NT2/D1 (cell line): ENCODE measurements around the gene LIPC.

Source experiments
- DNase-seq: peaks from one replicate; pipeline ENCODE4 v3.0.0-alpha.2; 2011; ENCODE audit warnings: low read depth, low spot score
- H3K27me3 ChIP-seq: 2 replicates; pipeline ENCODE4 v1.6.0; 2011; ENCODE audit warnings: mild to moderate bottlenecking; ENCODE audit not compliant: insufficient read length, insufficient read depth
- H3K36me3 ChIP-seq: 2 replicates; pipeline ENCODE4 v1.6.1; 2011; ENCODE audit warnings: mild to moderate bottlenecking, low read length, mixed read lengths; ENCODE audit not compliant: insufficient read depth, insufficient read length
- H3K4me1 ChIP-seq: 2 replicates; pipeline ENCODE4 v1.5.1; 2011; ENCODE audit not compliant: insufficient read depth, insufficient read length
- H3K4me3 ChIP-seq: 2 replicates; pipeline ENCODE4 v1.5.1; 2011; ENCODE audit warnings: low read depth; ENCODE audit not compliant: insufficient read length
- H3K9ac ChIP-seq: 2 replicates; pipeline ENCODE4 v1.6.0; 2011; ENCODE audit warnings: low read depth; ENCODE audit not compliant: insufficient read length
- H3K9me3 ChIP-seq: 2 replicates; pipeline ENCODE4 v1.5.1; 2011; ENCODE audit warnings: mild to moderate bottlenecking, low read length; ENCODE audit not compliant: insufficient read depth
- SUZ12 ChIP-seq: IDR thresholded peaks from 2 replicates; pipeline ENCODE4 v1.6.1; 2011; ENCODE audit not compliant: insufficient read length, insufficient read depth; ENCODE audit errors: extremely low read depth
- YY1 ChIP-seq: IDR thresholded peaks from 2 replicates; pipeline ENCODE4 v1.6.1; 2011; ENCODE audit not compliant: insufficient read length, insufficient read depth
- ZNF274 ChIP-seq: IDR thresholded peaks from 2 replicates; pipeline ENCODE4 v1.6.1; 2011; ENCODE audit warnings: mild to moderate bottlenecking, low read depth, low read length

Gene LIPC

DNA sequence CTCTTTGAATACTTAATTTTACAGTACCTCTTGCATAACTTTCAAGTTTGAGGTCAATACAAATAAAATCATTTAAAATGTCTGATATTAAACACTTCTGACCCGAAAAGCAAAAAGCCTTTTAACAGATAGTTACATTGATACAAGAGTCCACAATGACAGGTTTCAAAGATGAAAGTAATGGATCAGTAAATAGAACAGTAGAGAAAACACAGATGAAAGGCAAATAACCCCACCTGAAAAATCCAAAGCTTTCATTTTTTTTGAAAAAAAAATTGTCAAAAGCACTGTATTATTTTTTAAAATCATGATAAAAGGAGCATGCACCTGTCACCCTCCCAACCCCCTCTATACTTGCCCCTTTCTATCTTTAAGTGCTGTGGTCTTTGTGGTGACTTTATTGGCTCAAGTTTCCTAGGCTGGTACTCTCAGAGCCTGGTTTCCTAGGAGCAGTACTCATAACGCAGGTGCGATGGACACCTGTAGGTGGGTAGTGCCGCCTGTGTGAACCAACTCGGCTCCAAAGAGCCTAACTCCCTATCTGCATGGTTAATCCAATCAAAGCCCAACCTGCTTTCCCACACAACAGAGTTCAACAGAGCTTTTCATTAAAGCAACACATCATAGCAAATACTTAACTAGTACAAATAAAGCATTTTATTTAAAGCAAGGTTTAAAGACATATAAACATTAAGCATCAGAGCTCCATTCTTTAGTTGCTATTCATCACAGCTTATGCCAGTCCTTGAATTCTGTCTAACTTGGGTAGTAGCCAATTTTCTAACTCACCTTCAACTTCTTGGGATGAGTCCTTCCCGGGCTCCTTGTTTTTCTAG is 32.2 kb downstream of the LIPC start:
- Histone ChIP-seq H3K4me3 (no peak overlapping the region), H3K4me1 (no peaks in the 10 kb centered on the region), H3K36me3 (no peaks in the 10 kb centered on the region), H3K9me3 (no peaks in the 10 kb centered on the region), H3K9ac (no peak overlapping the region), H3K27me3 (no peaks in the 10 kb centered on the region)
- DNase-seq = no peak
- no peak for TF ChIP-seq YY1
- no peak for TF ChIP-seq SUZ12
- TF ChIP-seq ZNF274 = no peak

DNA sequence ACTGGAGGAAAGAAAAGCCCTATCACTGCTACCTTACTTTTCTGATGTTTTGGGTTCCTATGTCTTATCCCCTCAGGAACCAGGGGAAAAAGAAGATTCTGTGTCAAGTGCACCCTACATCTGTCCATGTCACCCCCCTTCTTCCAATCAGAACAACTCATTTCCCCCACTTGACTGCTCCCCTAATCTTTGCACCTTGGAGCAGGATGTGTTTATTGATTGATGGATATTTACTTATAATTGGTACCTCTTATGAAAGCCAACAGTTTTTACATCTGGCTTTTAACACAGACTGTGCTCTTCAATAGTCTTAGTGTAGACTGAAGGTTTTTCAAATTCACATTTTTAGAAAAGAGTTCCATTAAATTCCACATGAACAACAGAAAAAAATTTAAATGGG is 33.3 kb downstream of the LIPC start:
- no peaks in the 10 kb centered on the region for H3K36me3 ChIP-seq
- no peaks in the 10 kb centered on the region for H3K9me3 ChIP-seq
- H3K4me3 ChIP-seq = no peak overlapping the region
- TF ChIP-seq YY1 (no peak), ZNF274 (no peak), SUZ12 (no peak)
- no peak overlapping the region for H3K9ac ChIP-seq
- no peak for DNase-seq
- peaks cover 5% of the 10 kb centered on the region for H3K4me1 ChIP-seq
- H3K27me3 ChIP-seq = no peaks in the 10 kb centered on the region

DNA sequence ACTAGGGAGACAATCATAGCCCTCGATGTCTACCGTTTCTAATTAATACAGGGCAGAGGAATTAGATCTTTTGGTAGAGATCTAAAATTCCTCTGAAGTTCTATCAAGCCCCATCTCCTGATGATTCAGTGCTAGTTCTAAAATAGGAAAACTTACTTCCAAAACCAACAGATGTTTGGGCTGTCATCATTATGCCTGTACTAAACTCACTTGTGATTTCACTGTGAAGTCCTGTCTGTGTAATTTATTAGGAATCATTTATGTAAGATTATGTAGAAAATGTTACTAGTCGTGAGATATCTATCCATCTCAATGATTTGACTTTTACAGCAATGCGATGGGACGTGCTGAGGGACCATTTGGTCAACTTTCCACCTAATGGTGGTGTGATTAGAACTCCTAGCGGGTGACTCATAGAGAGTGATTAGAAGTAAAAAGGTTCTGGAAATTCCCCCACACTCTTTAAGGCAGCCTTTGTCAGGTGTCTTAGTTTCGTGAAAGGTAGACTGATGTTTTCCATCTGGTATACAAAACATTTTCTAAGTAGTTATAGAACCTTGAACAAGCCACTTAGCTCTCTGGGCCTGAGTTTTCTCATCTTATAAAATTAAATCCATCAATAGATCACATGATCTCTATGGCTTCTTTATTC is 34.2 kb downstream of the LIPC start:
- no peak for DNase-seq
- TF ChIP-seq ZNF274 = no peak
- no peak for TF ChIP-seq YY1
- TF ChIP-seq SUZ12 = no peak
- H3K4me1 ChIP-seq = peaks cover 5% of the 10 kb centered on the region

DNA sequence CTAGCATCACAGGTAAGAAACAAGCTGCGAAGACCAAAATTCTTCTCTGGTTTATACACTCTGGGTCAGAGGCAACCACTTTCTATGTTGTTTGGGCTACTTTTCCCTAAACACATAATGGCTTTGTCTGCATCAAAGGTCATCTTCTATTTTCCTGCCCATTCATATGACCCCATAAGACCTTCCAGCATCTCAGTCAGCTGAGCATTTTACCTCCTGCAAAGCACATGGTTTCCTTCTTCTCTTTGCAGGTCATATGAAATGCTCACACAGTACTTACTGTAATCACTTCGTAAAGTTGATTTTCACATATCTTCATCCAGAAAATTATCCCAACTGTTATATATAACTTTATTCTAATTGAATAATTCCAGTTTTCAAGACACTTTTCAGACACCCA is 34.8 kb downstream of the LIPC start:
- TF ChIP-seq YY1 (no peak), ZNF274 (no peak), SUZ12 (no peak)
- Histone ChIP-seq H3K9me3 (no peaks in the 10 kb centered on the region), H3K9ac (no peak overlapping the region), H3K36me3 (no peaks in the 10 kb centered on the region), H3K4me1 (peaks cover 5% of the 10 kb centered on the region), H3K27me3 (no peaks in the 10 kb centered on the region), H3K4me3 (no peak overlapping the region)
- DNase-seq = no peak

More for the DNA sequence above, 34.2 kb downstream of the LIPC start:
- no peaks in the 10 kb centered on the region for H3K27me3 ChIP-seq
- no peak overlapping the region for H3K9ac ChIP-seq
- no peak overlapping the region for H3K4me3 ChIP-seq
- H3K9me3 ChIP-seq = no peaks in the 10 kb centered on the region
- H3K36me3 ChIP-seq = no peaks in the 10 kb centered on the region

DNA sequence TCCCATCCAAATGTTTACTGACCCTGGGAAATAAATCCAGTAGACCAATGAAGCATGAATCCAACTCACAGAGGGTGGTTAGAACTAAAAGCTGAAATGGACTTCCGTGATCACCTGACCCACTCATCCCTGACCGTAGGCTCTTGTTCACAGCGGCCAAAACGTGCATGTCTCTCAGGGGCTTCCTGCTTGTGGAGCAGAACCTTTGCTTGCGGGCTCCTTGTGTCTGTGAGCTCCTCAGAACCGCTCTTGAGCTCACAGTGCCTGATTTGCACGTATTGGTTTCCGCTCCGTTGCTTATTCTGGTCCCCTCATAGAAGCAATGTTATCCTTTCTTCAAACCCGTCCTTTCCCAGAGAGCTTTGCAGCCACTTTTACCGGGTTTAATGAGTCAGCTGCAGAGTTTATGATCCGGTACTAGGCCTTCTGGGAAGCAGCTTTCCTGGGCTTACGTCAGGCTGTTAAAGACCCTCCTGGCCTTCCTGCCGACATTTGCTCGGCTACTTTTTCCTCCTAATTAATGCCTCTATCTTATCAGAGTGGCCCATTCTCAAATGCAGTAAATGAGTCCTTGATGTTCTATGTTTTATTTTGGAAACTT is 35.4 kb downstream of the LIPC start:
- no peaks in the 10 kb centered on the region for H3K36me3 ChIP-seq
- H3K4me1 ChIP-seq = peaks cover 5% of the 10 kb centered on the region
- H3K27me3 ChIP-seq = no peaks in the 10 kb centered on the region
- no peak for TF ChIP-seq SUZ12
- no peak for TF ChIP-seq ZNF274
- TF ChIP-seq YY1 = no peak
- no peaks in the 10 kb centered on the region for H3K9me3 ChIP-seq
- H3K4me3 ChIP-seq = no peak overlapping the region
- H3K9ac ChIP-seq = no peak overlapping the region
- no peak for DNase-seq

DNA sequence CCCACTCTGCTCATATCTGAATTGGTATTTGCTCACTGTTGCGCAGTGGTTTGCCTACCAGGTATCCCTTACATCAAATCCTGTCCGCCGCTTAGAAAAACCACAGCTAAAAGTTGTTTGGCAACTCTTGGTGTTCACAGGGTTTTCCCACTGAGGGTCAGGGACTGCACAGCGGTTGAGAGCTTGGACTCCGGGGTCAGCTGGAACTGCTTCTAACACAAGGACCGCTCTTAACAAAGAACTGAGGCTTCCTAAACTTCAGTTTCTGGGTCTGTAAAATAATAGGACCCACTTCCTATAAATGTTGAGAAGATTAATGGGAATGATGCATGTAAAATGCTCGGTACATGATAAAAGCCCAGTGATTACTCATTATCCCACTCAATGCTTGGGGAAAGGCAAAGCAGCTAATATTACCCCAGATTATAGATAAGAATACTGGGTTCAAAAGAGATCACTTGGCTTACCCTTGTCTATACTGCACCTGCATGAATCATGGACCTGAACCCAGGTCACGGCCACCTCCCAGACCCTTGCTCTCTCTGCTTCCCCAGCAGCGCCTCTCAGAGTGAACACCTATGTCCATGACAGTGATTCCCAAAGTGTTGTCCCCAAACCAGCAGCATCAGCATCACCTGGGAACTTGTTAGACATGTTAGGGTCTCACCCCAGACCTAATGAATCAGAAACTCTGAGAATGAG is 36.1 kb downstream of the LIPC start:
- no peaks in the 10 kb centered on the region for H3K27me3 ChIP-seq
- no peak overlapping the region for H3K4me3 ChIP-seq
- no peak for TF ChIP-seq ZNF274
- TF ChIP-seq YY1 = no peak
- no peak for TF ChIP-seq SUZ12
- no peak overlapping the region for H3K9ac ChIP-seq
- no peaks in the 10 kb centered on the region for H3K9me3 ChIP-seq
- DNase-seq = no peak
- peaks cover 8% of the 10 kb centered on the region for H3K4me1 ChIP-seq
- H3K36me3 ChIP-seq = no peaks in the 10 kb centered on the region
